Ovary (tissue), 3 donors: ENCODE results near the gene NTN5.

Source experiments
- POLR2A ChIP-seq: fragments of 450-650 bp; IDR thresholded peaks from one replicate; pipeline ENCODE4 v1.6.1; 2017; ENCODE audit warnings: antibody characterized with exemption, mild to moderate bottlenecking, moderate library complexity
- TF ChIP-seq, protein P1 (sequence below), 3 donors: fragments of 450-650 bp in 2 of 3; fragments of 200-600 bp in 1 of 3; IDR thresholded peaks; one replicate each; pipeline versions ENCODE4 v1.5.1 to v1.8.0; 2016 to 2022; ENCODE audit warnings: antibody characterized with exemption in 3 of 3, mild to moderate bottlenecking in 1 of 3
- donor health status: DM: no; HTN: no; CAD: no.

DNA sequence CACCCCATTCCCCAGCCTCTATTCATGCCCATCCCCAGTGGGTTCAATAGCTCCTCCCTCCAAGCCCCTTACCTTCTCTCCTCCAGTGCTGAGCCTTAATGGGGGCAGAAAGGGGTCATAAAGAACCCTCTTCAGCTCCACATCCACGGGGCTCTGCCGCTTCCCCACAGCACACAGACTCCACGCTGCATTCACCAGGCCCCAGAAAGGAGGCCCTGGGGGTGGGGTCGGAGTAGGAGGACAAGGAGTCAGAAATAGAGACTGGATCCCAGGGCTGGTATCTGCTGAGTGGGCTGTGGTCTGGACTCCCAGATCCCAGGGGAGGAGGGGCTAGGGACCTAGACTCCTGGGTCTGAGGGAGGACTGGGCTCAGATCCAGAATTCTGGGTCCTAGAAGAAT, 28.5 kb downstream of the NTN5 start:
- no peak for TF ChIP-seq POLR2A
- TF ChIP-seq, protein P1, sequence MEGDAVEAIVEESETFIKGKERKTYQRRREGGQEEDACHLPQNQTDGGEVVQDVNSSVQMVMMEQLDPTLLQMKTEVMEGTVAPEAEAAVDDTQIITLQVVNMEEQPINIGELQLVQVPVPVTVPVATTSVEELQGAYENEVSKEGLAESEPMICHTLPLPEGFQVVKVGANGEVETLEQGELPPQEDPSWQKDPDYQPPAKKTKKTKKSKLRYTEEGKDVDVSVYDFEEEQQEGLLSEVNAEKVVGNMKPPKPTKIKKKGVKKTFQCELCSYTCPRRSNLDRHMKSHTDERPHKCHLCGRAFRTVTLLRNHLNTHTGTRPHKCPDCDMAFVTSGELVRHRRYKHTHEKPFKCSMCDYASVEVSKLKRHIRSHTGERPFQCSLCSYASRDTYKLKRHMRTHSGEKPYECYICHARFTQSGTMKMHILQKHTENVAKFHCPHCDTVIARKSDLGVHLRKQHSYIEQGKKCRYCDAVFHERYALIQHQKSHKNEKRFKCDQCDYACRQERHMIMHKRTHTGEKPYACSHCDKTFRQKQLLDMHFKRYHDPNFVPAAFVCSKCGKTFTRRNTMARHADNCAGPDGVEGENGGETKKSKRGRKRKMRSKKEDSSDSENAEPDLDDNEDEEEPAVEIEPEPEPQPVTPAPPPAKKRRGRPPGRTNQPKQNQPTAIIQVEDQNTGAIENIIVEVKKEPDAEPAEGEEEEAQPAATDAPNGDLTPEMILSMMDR (IDR thresholded peaks at IDR 0.05): no peak
